NT2/D1 (cell line): Measurements from ENCODE around the gene MCOLN2.

ENCODE experiments used
- SUZ12 ChIP-seq: IDR thresholded peaks from 2 replicates; pipeline ENCODE4 v1.6.1; 2011; ENCODE audit not compliant: insufficient read length, insufficient read depth; ENCODE audit errors: extremely low read depth
- YY1 ChIP-seq: IDR thresholded peaks from 2 replicates; pipeline ENCODE4 v1.6.1; 2011; ENCODE audit not compliant: insufficient read length, insufficient read depth
- ZNF274 ChIP-seq: IDR thresholded peaks from 2 replicates; pipeline ENCODE4 v1.6.1; 2011; ENCODE audit warnings: mild to moderate bottlenecking, low read depth, low read length

DNA sequence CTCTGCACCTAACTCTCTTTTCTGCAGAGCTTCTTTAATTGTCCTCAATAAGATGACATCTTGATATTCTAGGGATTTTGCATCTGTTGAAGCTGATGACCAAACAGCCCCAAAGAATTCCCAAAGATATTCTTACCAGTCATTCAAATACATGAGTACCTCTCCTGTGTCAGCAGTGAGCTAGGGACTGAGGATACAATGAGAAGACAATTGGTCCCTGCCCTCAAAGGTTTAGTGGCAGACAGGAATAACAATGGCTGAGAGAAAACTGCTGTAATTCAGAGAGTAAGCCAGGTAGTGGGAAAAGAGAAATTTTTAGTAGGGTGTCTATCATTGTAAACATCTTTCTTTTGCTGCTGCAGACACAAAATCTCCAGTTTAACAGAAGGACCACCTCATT, 45.5 kb upstream of the MCOLN2 start:
- TF ChIP-seq YY1 (no peak), SUZ12 (no peak), ZNF274 (no peak)
